Keratinocyte (primary cell): Measurements from ENCODE around the gene ME1. TPM values are rescaled to one million over a fixed set of nuclear protein-coding genes. Genes with fewer than 3 reads are reported as not detected.

Experiments used
- DNase-seq: peaks from one replicate; pipeline ENCODE4 v3.0.0-alpha.2; 2011; ENCODE audit warnings: low read depth, missing footprints, low spot score
- FAIRE-seq: peaks from 2 replicates; lab custom pipeline; 2011; peaks lifted over from hg19 to GRCh38; lab: Jason Lieb, UNC
- H2AFZ ChIP-seq: 2 replicates; pipeline ENCODE4 v1.6.0; 2012; ENCODE audit warnings: low read length, control low read depth, inconsistent platforms; ENCODE audit not compliant: control insufficient read depth
- H3K27ac ChIP-seq: 2 replicates; pipeline ENCODE4 v1.5.1; 2011; ENCODE audit warnings: low read length; ENCODE audit not compliant: control insufficient read depth, insufficient read depth
- H3K27me3 ChIP-seq: 3 replicates; pipeline ENCODE4 v1.6.0; 2011; ENCODE audit warnings: low read length; ENCODE audit not compliant: control insufficient read depth, insufficient read depth; ENCODE audit errors: extremely low read depth
- H3K36me3 ChIP-seq, 2 experiments: 2 replicates in 1 of 2; 3 replicates in 1 of 2; pipeline ENCODE4 v1.5.1; 2011; ENCODE audit warnings: low read length in 2 of 2, mild to moderate bottlenecking in 1 of 2; ENCODE audit not compliant: control insufficient read depth in 2 of 2, insufficient read depth in 2 of 2; ENCODE audit errors: extremely low read depth in 1 of 2
- H3K4me1 ChIP-seq: 3 replicates; pipeline ENCODE4 v1.5.1; 2011; ENCODE audit warnings: low read length; ENCODE audit not compliant: control insufficient read depth, insufficient read depth; ENCODE audit errors: extremely low read depth
- H3K4me2 ChIP-seq: 3 replicates; pipeline ENCODE4 v1.6.0; 2011; ENCODE audit warnings: low read depth, low read length; ENCODE audit not compliant: control insufficient read depth, insufficient read depth; ENCODE audit errors: extremely low read depth
- H3K4me3 ChIP-seq, 3 experiments: fragments of 200-600 bp in 1 of 3; sonication (generic) in 1 of 3; 2 replicates in 2 of 3; 3 replicates in 1 of 3; pipeline ENCODE4 v1.5.1; 2011 to 2016; ENCODE audit warnings: low read length in 3 of 3, mild to moderate bottlenecking in 3 of 3, control low read depth in 2 of 3, inconsistent platforms in 1 of 3, low read depth in 1 of 3, mixed read lengths in 1 of 3, mixed run types in 1 of 3, moderate library complexity in 1 of 3; ENCODE audit not compliant: control insufficient read depth in 2 of 3, insufficient read depth in 2 of 3; ENCODE audit errors: extremely low read depth in 1 of 3
- H3K79me2 ChIP-seq: 2 replicates; pipeline ENCODE4 v1.6.0; 2012; ENCODE audit warnings: low read length; ENCODE audit not compliant: control insufficient read depth, insufficient read depth
- H3K9ac ChIP-seq: 3 replicates; pipeline ENCODE4 v1.6.0; 2011; ENCODE audit warnings: low read length; ENCODE audit not compliant: control insufficient read depth, insufficient read depth; ENCODE audit errors: extremely low read depth
- H3K9me1 ChIP-seq: 3 replicates; pipeline ENCODE4 v1.6.0; 2011; ENCODE audit warnings: low read length; ENCODE audit not compliant: control insufficient read depth, insufficient read depth; ENCODE audit errors: extremely low read depth
- H3K9me3 ChIP-seq: 2 replicates; pipeline ENCODE4 v1.5.1; 2012; ENCODE audit warnings: low read depth, low read length; ENCODE audit not compliant: control insufficient read depth
- H4K20me1 ChIP-seq: 3 replicates; pipeline ENCODE4 v1.6.0; 2011; ENCODE audit warnings: low read length; ENCODE audit not compliant: control insufficient read depth, insufficient read depth; ENCODE audit errors: extremely low read depth
- CTCF ChIP-seq, 3 experiments: IDR thresholded peaks in 1 of 3; conservative IDR thresholded peaks in 1 of 3; optimal IDR thresholded peaks in 1 of 3; 2 replicates in 2 of 3; 3 replicates in 1 of 3; pipeline versions ENCODE3 to v1.5.1; 2011; ENCODE audit warnings: low read length in 3 of 3, mild to moderate bottlenecking in 3 of 3, moderate library complexity in 2 of 3, control low read depth in 1 of 3, inconsistent platforms in 1 of 3; ENCODE audit not compliant: insufficient read depth in 2 of 3; ENCODE audit errors: extremely low read depth in 1 of 3
- EZH2 ChIP-seq: IDR thresholded peaks from one replicate; pipeline ENCODE4 v1.6.1; 2012; ENCODE audit warnings: inconsistent platforms, mild to moderate bottlenecking, low read length, moderate library complexity
- dilution Hi-C: fragments of 300-500 bp; cut with MboI; formaldehyde crosslinking; loops from one replicate; pipeline ENCODE4 v1.7.0; 2020; ENCODE audit warnings: low sequenced_read_pairs; ENCODE audit not compliant: extremely low pct_ligation_motif_present
- polyA plus RNA-seq, 5 experiments: library from polyadenylated mRNA; depleted of rRNA in 3 of 5; stranded (reverse) in 3 of 5; stranded (forward) in 1 of 5; unstranded in 1 of 5; fragments of >200 nt; gene quantifications; 1 replicate in 1 of 5; 2 replicates in 3 of 5; 3 replicates in 1 of 5; pipeline versions ENCODE4 v1.2.1 to v1.2.3, GENCODE V29; 2011 to 2012; ENCODE audit warnings: missing spikeins in 2 of 5, low read depth in 1 of 5, low replicate concordance in 1 of 5

The ME1 gene
- polyA plus RNA-seq, 1 donor (not counting 4 experiments of a cell fraction or from before 2014, with no cell fraction given) = 27.7 TPM

GRCh38 chr6:83470587-83470986 lies 39.7 kb upstream of the ME1 start:
- no peak for FAIRE-seq
- Histone ChIP-seq H3K27me3 (no peaks in the 10 kb centered on the region), H3K79me2 (no peaks in the 10 kb centered on the region), H2AFZ (no peak overlapping the region), H3K9ac (no peak overlapping the region), H3K27ac (no peak overlapping the region), H3K9me3 (no peaks in the 10 kb centered on the region), H3K4me1 (no peaks in the 10 kb centered on the region), H4K20me1 (no peaks in the 10 kb centered on the region), H3K4me2 (no peak overlapping the region), H3K9me1 (no peaks in the 10 kb centered on the region), H3K36me3 (no peaks in the 10 kb centered on the region), H3K4me3 (no peak overlapping the region)
- no peak for DNase-seq
- TF ChIP-seq CTCF (optimal IDR thresholded peaks at IDR 0.05 in 1 of 3, IDR thresholded peaks at IDR 0.05 in 1 of 3, conservative IDR thresholded peaks at IDR 0.05 in 1 of 3; ENCODE audit: extremely low read depth in 1 of 3, insufficient read depth in 2 of 3, low read length in 3 of 3) (no peak), EZH2 (no peak)
- dilution Hi-C loops = no loop called here

- H2AFZ ChIP-seq = no peak overlapping the region
- H3K4me3 ChIP-seq = no peak overlapping the region
- no peaks in the 10 kb centered on the region for H3K79me2 ChIP-seq
- H3K9me3 ChIP-seq = no peaks in the 10 kb centered on the region
- no peaks in the 10 kb centered on the region for H3K36me3 ChIP-seq
- H3K27ac ChIP-seq = no peak overlapping the region
- FAIRE-seq (no peak), DNase-seq (no peak)
- dilution Hi-C loops = no loop called here
- H3K4me1 ChIP-seq = no peaks in the 10 kb centered on the region
- H3K9me1 ChIP-seq = no peaks in the 10 kb centered on the region
- TF ChIP-seq CTCF (optimal IDR thresholded peaks at IDR 0.05 in 1 of 3, IDR thresholded peaks at IDR 0.05 in 1 of 3, conservative IDR thresholded peaks at IDR 0.05 in 1 of 3; ENCODE audit: extremely low read depth in 1 of 3, insufficient read depth in 2 of 3, low read length in 3 of 3) = no peak
- TF ChIP-seq EZH2 = no peak
- no peak overlapping the region for H3K4me2 ChIP-seq
- no peak overlapping the region for H3K9ac ChIP-seq
- H4K20me1 ChIP-seq = no peaks in the 10 kb centered on the region
- H3K27me3 ChIP-seq = no peaks in the 10 kb centered on the region
These were observed 39.1 kb upstream of the ME1 start for GRCh38 chr6:83470001-83470400.
